Thoracic aorta (tissue), 2 donors: ENCODE data around the gene NR1I3. TPM values are rescaled to one million over a fixed set of nuclear protein-coding genes. Genes with fewer than 3 reads are reported as not detected.

ENCODE experiments used
- ATAC-seq: fragments of 150-250 bp; one replicate; pipeline ENCODE4 v1.8.0; 2017; ENCODE audit warnings: low read depth; ENCODE audit not compliant: insufficient number of reproducible peaks, low FRiP score
- DNase-seq: peaks from one replicate; pipeline ENCODE4 v3.0.0-alpha.2; 2020; ENCODE audit warnings: low spot score
- H3K27ac ChIP-seq, 2 donors: fragments of 200-600 bp; sonication (generic); 1 replicate in 1 of 2; 2 replicates in 1 of 2; pipeline ENCODE4 v1.5.1; 2016; ENCODE audit warnings: mild to moderate bottlenecking in 2 of 2, moderate library complexity in 2 of 2
- H3K27me3 ChIP-seq: fragments of 200-600 bp; sonication (generic); replicated peaks from 2 replicates; pipeline ENCODE4 v1.6.0; 2016; ENCODE audit warnings: mild to moderate bottlenecking; ENCODE audit not compliant: insufficient read depth
- H3K36me3 ChIP-seq: fragments of 200-600 bp; sonication (generic); one replicate; pipeline ENCODE4 v1.5.1; 2016
- H3K4me1 ChIP-seq, 2 donors: fragments of 200-600 bp; sonication (generic); 1 replicate in 1 of 2; 2 replicates in 1 of 2; pipeline versions ENCODE4 v1.5.1 to v1.6.0; 2016; ENCODE audit warnings: low read depth in 2 of 2, mild to moderate bottlenecking in 1 of 2; ENCODE audit not compliant: control insufficient read depth in 1 of 2
- H3K4me3 ChIP-seq: fragments of 200-600 bp; sonication (generic); 2 replicates; pipeline ENCODE4 v1.5.1; 2016; ENCODE audit warnings: mild to moderate bottlenecking
- H3K9me3 ChIP-seq: fragments of 200-600 bp; sonication (generic); 2 replicates; pipeline ENCODE4 v1.5.1; 2016
- total RNA-seq, 2 donors: library from RNA; depleted of rRNA; stranded (reverse); fragments of >200 nt; gene quantifications; one replicate each; pipeline versions ENCODE4 v1.1.0 to v1.2.3, GENCODE V29; 2016
- TF ChIP-seq, protein P1 (sequence below): fragments of 200-600 bp; sonication (generic); IDR thresholded peaks from one replicate; pipeline ENCODE4 v1.5.1; 2019; ENCODE audit warnings: antibody characterized with exemption

Gene NR1I3
- total RNA-seq, 2 donors from 2014 or later = not detected

DNA sequence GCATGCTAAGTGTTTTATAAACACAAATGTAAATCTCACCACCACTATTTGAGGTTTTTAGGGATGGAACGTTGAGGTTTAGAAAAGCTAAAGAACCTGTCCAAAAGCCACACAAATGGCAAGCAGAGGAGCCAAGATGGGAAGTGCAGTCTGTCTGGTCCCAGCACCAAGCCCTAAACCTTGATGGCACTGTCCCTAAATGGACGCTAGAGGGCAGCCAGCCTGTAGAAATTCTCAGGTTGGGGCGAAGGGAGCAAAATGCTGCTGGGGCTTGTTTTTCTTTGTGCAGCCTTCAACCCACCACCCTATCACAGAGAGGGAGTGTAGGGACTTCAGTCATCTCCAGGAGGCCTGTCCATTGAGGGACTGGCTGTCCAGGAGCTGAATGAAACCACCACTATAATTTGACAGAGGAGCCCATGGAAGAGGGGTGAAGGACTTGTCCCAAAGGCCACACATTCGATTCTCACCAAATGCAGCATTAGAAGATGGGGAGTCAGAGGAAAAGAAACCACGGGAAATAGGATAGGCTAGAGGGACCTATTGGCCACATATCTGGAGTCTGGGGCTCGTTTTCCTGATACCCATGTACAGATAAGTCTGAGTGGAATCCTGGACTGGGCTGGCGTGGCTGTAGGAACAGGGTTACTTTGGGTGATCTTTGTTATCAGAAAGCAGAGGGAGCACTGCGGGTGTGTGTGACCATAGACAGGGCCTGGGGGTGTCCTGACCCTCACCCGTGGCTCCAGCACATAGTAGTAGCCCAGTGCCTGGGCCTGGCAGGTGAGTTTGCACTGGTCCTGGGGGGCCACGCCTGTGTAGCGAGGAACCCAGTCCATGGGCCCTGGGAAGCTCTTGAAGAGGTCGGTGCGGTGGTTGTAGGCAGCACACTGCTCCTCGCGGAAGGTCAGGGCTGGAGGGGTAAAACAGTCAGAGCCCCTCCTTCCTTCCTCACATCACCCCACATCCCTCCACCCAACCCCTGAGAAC is 45.2 kb downstream of the NR1I3 start:
- peaks cover 0 to under 1% of the 10 kb centered on the region in 2 donors for H3K4me1 ChIP-seq
- no peak overlapping the region for H3K4me3 ChIP-seq
- TF ChIP-seq, protein P1, sequence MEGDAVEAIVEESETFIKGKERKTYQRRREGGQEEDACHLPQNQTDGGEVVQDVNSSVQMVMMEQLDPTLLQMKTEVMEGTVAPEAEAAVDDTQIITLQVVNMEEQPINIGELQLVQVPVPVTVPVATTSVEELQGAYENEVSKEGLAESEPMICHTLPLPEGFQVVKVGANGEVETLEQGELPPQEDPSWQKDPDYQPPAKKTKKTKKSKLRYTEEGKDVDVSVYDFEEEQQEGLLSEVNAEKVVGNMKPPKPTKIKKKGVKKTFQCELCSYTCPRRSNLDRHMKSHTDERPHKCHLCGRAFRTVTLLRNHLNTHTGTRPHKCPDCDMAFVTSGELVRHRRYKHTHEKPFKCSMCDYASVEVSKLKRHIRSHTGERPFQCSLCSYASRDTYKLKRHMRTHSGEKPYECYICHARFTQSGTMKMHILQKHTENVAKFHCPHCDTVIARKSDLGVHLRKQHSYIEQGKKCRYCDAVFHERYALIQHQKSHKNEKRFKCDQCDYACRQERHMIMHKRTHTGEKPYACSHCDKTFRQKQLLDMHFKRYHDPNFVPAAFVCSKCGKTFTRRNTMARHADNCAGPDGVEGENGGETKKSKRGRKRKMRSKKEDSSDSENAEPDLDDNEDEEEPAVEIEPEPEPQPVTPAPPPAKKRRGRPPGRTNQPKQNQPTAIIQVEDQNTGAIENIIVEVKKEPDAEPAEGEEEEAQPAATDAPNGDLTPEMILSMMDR = peak; percentile 82

GRCh38 chr1:161191971-161192370 is 46.0 kb downstream of the NR1I3 start:
- no peak overlapping the region for H3K4me3 ChIP-seq
- TF ChIP-seq, protein P1 = no peak
- no peak for DNase-seq
- H3K27me3 ChIP-seq = no peaks in the 10 kb centered on the region
- no peak for ATAC-seq
- no peaks in the 10 kb centered on the region for H3K9me3 ChIP-seq
- H3K27ac ChIP-seq = no peak overlapping the region
- no peaks in the 10 kb centered on the region for H3K4me1 ChIP-seq
- no peaks in the 10 kb centered on the region for H3K36me3 ChIP-seq

More for the DNA sequence above, 45.2 kb downstream of the NR1I3 start:
- H3K27ac ChIP-seq = no peak overlapping the region
- H3K27me3 ChIP-seq = no peaks in the 10 kb centered on the region
- H3K36me3 ChIP-seq = no peaks in the 10 kb centered on the region
- DNase-seq = no peak
- ATAC-seq = peak; percentile 21
- no peaks in the 10 kb centered on the region for H3K9me3 ChIP-seq

DNA sequence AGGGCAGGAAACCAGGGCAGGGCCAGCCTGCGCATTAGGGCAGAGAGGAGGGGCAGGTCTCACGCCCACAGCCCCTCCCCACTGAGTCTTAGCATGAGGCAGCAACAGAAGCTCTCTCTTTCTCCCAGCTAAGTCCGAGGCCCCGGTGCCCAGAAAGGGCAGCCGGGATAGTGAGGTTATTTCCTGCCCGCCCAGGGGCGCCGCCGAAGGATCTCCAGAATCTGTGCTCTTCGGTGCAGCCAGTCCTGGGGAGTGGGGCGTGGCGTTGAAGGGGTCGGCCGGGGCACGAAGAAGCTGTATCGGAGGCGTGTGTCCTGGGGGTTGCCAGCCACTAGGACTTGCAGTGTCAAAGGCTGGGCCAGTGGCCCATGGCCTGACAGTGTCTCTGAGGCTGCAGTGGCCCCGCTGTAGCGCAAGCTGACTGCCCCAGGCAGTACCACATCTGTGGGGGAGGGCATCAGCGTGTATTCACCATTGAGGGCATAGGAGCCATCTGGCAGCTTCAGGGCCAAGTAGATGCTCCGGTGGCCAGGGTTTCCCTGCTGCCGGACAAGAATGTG is 47.0 kb downstream of the NR1I3 start:
- no peak for ATAC-seq
- no peak overlapping the region for H3K4me3 ChIP-seq
- H3K27me3 ChIP-seq = no peaks in the 10 kb centered on the region
- H3K9me3 ChIP-seq = no peaks in the 10 kb centered on the region
- no peaks in the 10 kb centered on the region for H3K4me1 ChIP-seq
- no peak overlapping the region for H3K27ac ChIP-seq
- H3K36me3 ChIP-seq = no peaks in the 10 kb centered on the region
- TF ChIP-seq, protein P1 = no peak
- no peak for DNase-seq

GRCh38 chr1:161189036-161189435 is 49.0 kb downstream of the NR1I3 start:
- no peaks in the 10 kb centered on the region for H3K36me3 ChIP-seq
- TF ChIP-seq, protein P1 = no peak
- no peak overlapping the region for H3K4me3 ChIP-seq
- no peaks in the 10 kb centered on the region for H3K9me3 ChIP-seq
- H3K27me3 ChIP-seq = no peaks in the 10 kb centered on the region
- ATAC-seq (no peak), DNase-seq (no peak)
- H3K27ac ChIP-seq = no peak overlapping the region
- peaks cover 4 to 6% of the 10 kb centered on the region in 2 donors for H3K4me1 ChIP-seq

DNA sequence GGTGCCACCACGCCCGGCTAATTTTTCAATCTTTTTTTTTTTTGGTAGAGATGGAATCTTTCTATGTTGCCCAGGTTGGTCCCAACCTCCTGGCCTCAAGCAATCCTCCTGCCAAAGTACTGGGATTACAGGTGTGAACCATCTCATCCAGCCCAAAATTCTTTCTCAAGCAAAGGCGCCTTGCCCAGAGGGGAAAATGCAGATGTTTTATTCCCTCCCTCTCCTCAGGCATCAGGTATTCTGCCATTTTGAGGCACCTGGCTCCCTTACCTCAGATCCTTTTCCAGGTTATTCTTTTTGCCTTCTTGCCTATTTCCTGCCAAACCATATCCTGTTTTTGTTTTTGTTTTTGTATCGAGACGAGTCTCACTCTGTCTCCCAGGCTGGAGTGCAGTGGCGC is 49.6 kb downstream of the NR1I3 start:
- TF ChIP-seq, protein P1 = no peak
- ATAC-seq = no peak

More for the DNA sequence above, 49.6 kb downstream of the NR1I3 start:
- Histone ChIP-seq H3K36me3 (no peaks in the 10 kb centered on the region), H3K4me3 (no peak overlapping the region), H3K27ac (no peak overlapping the region), H3K27me3 (no peaks in the 10 kb centered on the region), H3K9me3 (no peaks in the 10 kb centered on the region), H3K4me1 (peaks cover 4 to 6% of the 10 kb centered on the region in 2 donors)
- no peak for DNase-seq
